H9 (cell line): ENCODE data around the gene SPECC1L. TPM values are rescaled to one million over a fixed set of nuclear protein-coding genes. Genes with fewer than 3 reads are reported as not detected.

Experiments used
- DNase-seq: peaks from one replicate; pipeline ENCODE4 v3.0.0-alpha.2; 2017
- H2AFZ ChIP-seq: one replicate; pipeline ENCODE4 v1.6.1; 2013; ENCODE audit warnings: mild to moderate bottlenecking, low read length, control low read depth, moderate library complexity
- H2AK5ac ChIP-seq: 2 replicates; pipeline ENCODE4 v1.6.1; 2013; ENCODE audit warnings: low read length, control low read depth, mixed read lengths; ENCODE audit not compliant: insufficient read length
- H2BK120ac ChIP-seq: one replicate; pipeline ENCODE4 v1.6.1; 2013; ENCODE audit warnings: low read depth, mild to moderate bottlenecking, low read length, control low read depth, inconsistent platforms; ENCODE audit not compliant: poor library complexity, severe bottlenecking
- H2BK12ac ChIP-seq: 2 replicates; pipeline ENCODE4 v1.6.1; 2013; ENCODE audit warnings: low read length, control low read depth, mixed read lengths, low read depth; ENCODE audit not compliant: insufficient read length
- H2BK15ac ChIP-seq: 2 replicates; pipeline ENCODE4 v1.6.1; 2013; ENCODE audit warnings: low read depth, low read length, control low read depth
- H2BK20ac ChIP-seq: one replicate; pipeline ENCODE4 v1.6.1; 2013; ENCODE audit warnings: low read depth, mild to moderate bottlenecking, low read length, control low read depth, inconsistent platforms; ENCODE audit not compliant: poor library complexity, severe bottlenecking
- H2BK5ac ChIP-seq: 2 replicates; pipeline ENCODE4 v1.6.1; 2013; ENCODE audit warnings: low read length, control low read depth, mixed read lengths; ENCODE audit not compliant: insufficient read length
- H3K14ac ChIP-seq: 2 replicates; pipeline ENCODE4 v1.6.1; 2013; ENCODE audit warnings: low read length, control low read depth; ENCODE audit not compliant: insufficient read depth
- H3K18ac ChIP-seq: 2 replicates; pipeline ENCODE4 v1.6.1; 2013; ENCODE audit warnings: low read depth, mild to moderate bottlenecking, mixed read lengths, low read length, control low read depth; ENCODE audit not compliant: insufficient read length
- H3K23ac ChIP-seq: 2 replicates; pipeline ENCODE4 v1.6.1; 2013; ENCODE audit warnings: low read length, control low read depth, mixed read lengths, low read depth; ENCODE audit not compliant: insufficient read length
- H3K23me2 ChIP-seq: 2 replicates; pipeline ENCODE4 v1.6.1; 2013; ENCODE audit warnings: low read depth, mild to moderate bottlenecking, mixed read lengths, low read length, control low read depth; ENCODE audit not compliant: insufficient read length, poor library complexity, severe bottlenecking
- H3K27ac ChIP-seq: 2 replicates; pipeline ENCODE4 v1.5.1; 2013; ENCODE audit warnings: low read length, control low read depth, mixed read lengths, low read depth; ENCODE audit not compliant: insufficient read length
- H3K27me3 ChIP-seq: 2 replicates; pipeline ENCODE4 v1.6.1; 2013; ENCODE audit warnings: low read length, control low read depth, inconsistent platforms; ENCODE audit not compliant: insufficient read depth
- H3K4ac ChIP-seq: 2 replicates; pipeline ENCODE4 v1.6.1; 2013; ENCODE audit warnings: low read depth, mild to moderate bottlenecking, control low read depth, inconsistent platforms, low read length, moderate library complexity
- H3K4me1 ChIP-seq: 2 replicates; pipeline ENCODE4 v1.6.1; 2013; ENCODE audit warnings: low read length, control low read depth, inconsistent platforms; ENCODE audit not compliant: insufficient read depth
- H3K4me2 ChIP-seq: 2 replicates; pipeline ENCODE4 v1.6.1; 2013; ENCODE audit warnings: low read length, control low read depth, mixed read lengths; ENCODE audit not compliant: insufficient read length, insufficient read depth
- H3K56ac ChIP-seq: 2 replicates; pipeline ENCODE4 v1.6.1; 2013; ENCODE audit warnings: low read depth, mild to moderate bottlenecking, mixed read lengths, low read length, control low read depth; ENCODE audit not compliant: insufficient read length
- H3K79me1 ChIP-seq: 2 replicates; pipeline ENCODE4 v1.6.1; 2013; ENCODE audit warnings: low read depth, mild to moderate bottlenecking, moderate library complexity, low read length, control low read depth, inconsistent platforms; ENCODE audit not compliant: insufficient read depth, poor library complexity, severe bottlenecking
- H3K79me2 ChIP-seq: 2 replicates; pipeline ENCODE4 v1.6.1; 2013; ENCODE audit warnings: low read length, control low read depth, inconsistent platforms; ENCODE audit not compliant: insufficient read depth
- H3K9ac ChIP-seq: 2 replicates; pipeline ENCODE4 v1.6.1; 2013; ENCODE audit warnings: low read length, control low read depth, mixed read lengths; ENCODE audit not compliant: insufficient read length; ENCODE audit errors: extremely low read depth
- H3K9me3 ChIP-seq: one replicate; pipeline ENCODE4 v1.6.1; 2013; ENCODE audit warnings: low read depth, low read length, inconsistent platforms; ENCODE audit not compliant: control insufficient read depth
- H3T11ph ChIP-seq: one replicate; pipeline ENCODE4 v1.6.1; 2013; ENCODE audit warnings: mild to moderate bottlenecking, low read length, control low read depth, inconsistent platforms
- H4K20me1 ChIP-seq: one replicate; pipeline ENCODE4 v1.6.1; 2013; ENCODE audit not compliant: control insufficient read depth, insufficient read length, insufficient read depth
- H4K5ac ChIP-seq: 2 replicates; pipeline ENCODE4 v1.6.1; 2013; ENCODE audit warnings: low read depth, mild to moderate bottlenecking, mixed read lengths, low read length, control low read depth; ENCODE audit not compliant: insufficient read length
- H4K8ac ChIP-seq: replicated peaks from 2 replicates; pipeline ENCODE4 v1.6.1; 2013; ENCODE audit warnings: low read length, control low read depth, mixed read lengths, low read depth; ENCODE audit not compliant: insufficient read length
- H4K91ac ChIP-seq: 2 replicates; pipeline ENCODE4 v1.6.1; 2013; ENCODE audit warnings: low read depth, mild to moderate bottlenecking, moderate library complexity, mixed read lengths, low read length, control low read depth; ENCODE audit not compliant: insufficient read length
- H3K27ac Mint-ChIP-seq, 3 experiments: 2 replicates in 2 of 3; 3 replicates in 1 of 3; pipeline ENCODE4 v1.8.0; 2020 to 2021; ENCODE audit warnings: mixed read lengths in 3 of 3, mild to moderate bottlenecking in 1 of 3, moderate library complexity in 1 of 3
- H3K27me3 Mint-ChIP-seq: 2 replicates; pipeline ENCODE4 v1.8.0; 2021; ENCODE audit warnings: low read depth, mild to moderate bottlenecking, moderate library complexity, mixed read lengths
- H3K36me3 Mint-ChIP-seq, 3 experiments: 2 replicates in 2 of 3; 3 replicates in 1 of 3; pipeline ENCODE4 v1.8.0; 2020 to 2021; ENCODE audit warnings: low read depth in 3 of 3, mixed read lengths in 3 of 3; ENCODE audit not compliant: insufficient read depth in 1 of 3
- H3K4me1 Mint-ChIP-seq, 2 experiments: 2 replicates each; pipeline ENCODE4 v1.8.0; 2020; ENCODE audit warnings: mixed read lengths in 2 of 2
- H3K4me3 Mint-ChIP-seq, 2 experiments: 2 replicates in 1 of 2; 3 replicates in 1 of 2; pipeline ENCODE4 v1.8.0; 2020 to 2021; ENCODE audit warnings: mild to moderate bottlenecking in 2 of 2, mixed read lengths in 2 of 2, moderate library complexity in 1 of 2
- H3K9me3 Mint-ChIP-seq, 2 experiments: 2 replicates in 1 of 2; 3 replicates in 1 of 2; pipeline ENCODE4 v1.8.0; 2020; ENCODE audit warnings: mild to moderate bottlenecking in 2 of 2, mixed read lengths in 2 of 2, moderate library complexity in 1 of 2
- WGBS: extraction: QIAGEN DNeasy Blood & Tissue Kit; methylation state at CpG from one replicate; pipeline ENCODE4 v1.1.7; 2013; ENCODE audit warnings: missing lambda C conversion rate, low lambda C conversion rate, mixed read lengths; ENCODE audit not compliant: insufficient read length; ENCODE audit errors: extremely low coverage; 5-methylcytosine and 5-hydroxymethylcytosine counted together
- total RNA-seq: library from RNA; stranded (reverse); gene quantifications from 2 replicates; pipeline ENCODE4 v1.2.1, GENCODE V29; 2021
- TF ChIP-seq, protein P1 (sequence below): fragments of 200-600 bp; sonication (generic); conservative IDR thresholded peaks from 3 replicates; pipeline ENCODE4 v1.8.0; 2021; ENCODE audit warnings: antibody characterized with exemption, mild to moderate bottlenecking

Gene SPECC1L
- total RNA-seq, 1 experiment from 2014 or later: 57.1 TPM

GRCh38 chr22:24417901-24418641, 147.4 kb downstream of the SPECC1L start:
- H3K4me1 Mint-ChIP-seq: peaks cover 16 to 22% of the 10 kb centered on the region in 2 experiments
- H2AFZ ChIP-seq: no peak overlapping the region
- no peak overlapping the region for H2BK120ac ChIP-seq
- H3K23me2 ChIP-seq: no peaks in the 10 kb centered on the region
- no peak overlapping the region for H3K27ac Mint-ChIP-seq
- H3K79me1 ChIP-seq: no peaks in the 10 kb centered on the region
- H2BK15ac ChIP-seq: no peak overlapping the region
- H4K8ac ChIP-seq: no peak overlapping the region
- no peaks in the 10 kb centered on the region for H3K27me3 ChIP-seq
- no peak overlapping the region for H3K9ac ChIP-seq
- no peaks in the 10 kb centered on the region for H3K9me3 ChIP-seq
- no peak overlapping the region for H3T11ph ChIP-seq
- H3K27ac ChIP-seq: no peak overlapping the region
- no peak overlapping the region for H2BK20ac ChIP-seq
- no peak overlapping the region for H3K56ac ChIP-seq
- H3K79me2 ChIP-seq: no peaks in the 10 kb centered on the region
- no peak overlapping the region for H2AK5ac ChIP-seq
- no peak overlapping the region; the same call in 1 of the 2 replicates for H3K14ac ChIP-seq
- no peaks in the 10 kb centered on the region; the same call in 1 of the 2 replicates for H3K4me1 ChIP-seq
- H3K9me3 Mint-ChIP-seq: no peaks in the 10 kb centered on the region; a peak in 1 of 5 replicates
- no peak overlapping the region for H3K4me3 Mint-ChIP-seq
- no peak overlapping the region for H3K18ac ChIP-seq
- H4K20me1 ChIP-seq: no peaks in the 10 kb centered on the region
- TF ChIP-seq, protein P1, sequence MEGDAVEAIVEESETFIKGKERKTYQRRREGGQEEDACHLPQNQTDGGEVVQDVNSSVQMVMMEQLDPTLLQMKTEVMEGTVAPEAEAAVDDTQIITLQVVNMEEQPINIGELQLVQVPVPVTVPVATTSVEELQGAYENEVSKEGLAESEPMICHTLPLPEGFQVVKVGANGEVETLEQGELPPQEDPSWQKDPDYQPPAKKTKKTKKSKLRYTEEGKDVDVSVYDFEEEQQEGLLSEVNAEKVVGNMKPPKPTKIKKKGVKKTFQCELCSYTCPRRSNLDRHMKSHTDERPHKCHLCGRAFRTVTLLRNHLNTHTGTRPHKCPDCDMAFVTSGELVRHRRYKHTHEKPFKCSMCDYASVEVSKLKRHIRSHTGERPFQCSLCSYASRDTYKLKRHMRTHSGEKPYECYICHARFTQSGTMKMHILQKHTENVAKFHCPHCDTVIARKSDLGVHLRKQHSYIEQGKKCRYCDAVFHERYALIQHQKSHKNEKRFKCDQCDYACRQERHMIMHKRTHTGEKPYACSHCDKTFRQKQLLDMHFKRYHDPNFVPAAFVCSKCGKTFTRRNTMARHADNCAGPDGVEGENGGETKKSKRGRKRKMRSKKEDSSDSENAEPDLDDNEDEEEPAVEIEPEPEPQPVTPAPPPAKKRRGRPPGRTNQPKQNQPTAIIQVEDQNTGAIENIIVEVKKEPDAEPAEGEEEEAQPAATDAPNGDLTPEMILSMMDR: no peak
- H4K5ac ChIP-seq: no peak overlapping the region
- no peak overlapping the region for H4K91ac ChIP-seq
- no peak overlapping the region for H2BK12ac ChIP-seq
- no peak overlapping the region for H2BK5ac ChIP-seq
- H3K23ac ChIP-seq: no peak overlapping the region
- no peak overlapping the region for H3K4ac ChIP-seq
- H3K4me2 ChIP-seq: no peak overlapping the region
- peaks cover 4 to 21% (median 19%) of the 10 kb centered on the region in 3 experiments; a peak in 6 of 7 replicates for H3K36me3 Mint-ChIP-seq
- WGBS: no CpG with 5 or more reads among the region's 16 CpGs
- H3K27me3 Mint-ChIP-seq: peaks cover 9% of the 10 kb centered on the region
- no peak for DNase-seq
